Measurements from ENCODE around the gene C2CD3. TPM values are rescaled to one million over a fixed set of nuclear protein-coding genes. Genes with fewer than 3 reads are reported as not detected.

C2CD3 gene
- total RNA-seq, 1 donor from 2014 or later: 23.8 TPM

- TF ChIP-seq POLR2A (IDR thresholded peaks at IDR 0.05) (no peak), POLR2AphosphoS5 (IDR thresholded peaks at IDR 0.05; ENCODE audit: insufficient read depth in 1 of 2, low read depth in 1 of 2) (no peak), CTCF (IDR thresholded peaks at IDR 0.05) (no peak)
- no peak overlapping the region for H3K4me3 ChIP-seq
- H3K27ac ChIP-seq: no peak overlapping the region
- H3K4me1 ChIP-seq: no peaks in the 10 kb centered on the region
- no peak for DNase-seq (ENCODE audit: extremely low spot score in 2 of 2)
- no peaks in the 10 kb centered on the region for H3K36me3 ChIP-seq
- H3K27me3 ChIP-seq: no peaks in the 10 kb centered on the region
- intact Hi-C loops (cut with DNase I): no loop called here
- no peaks in the 10 kb centered on the region for H3K9me3 ChIP-seq
Observed at GRCh38 chr11:73996161-73996747, 174.5 kb downstream of the C2CD3 start.

- H3K4me1 ChIP-seq: no peaks in the 10 kb centered on the region
- no peaks in the 10 kb centered on the region for H3K9me3 ChIP-seq
- DNase-seq (ENCODE audit: extremely low spot score in 2 of 2): no peak
- no peak overlapping the region for H3K4me3 ChIP-seq
- TF ChIP-seq CTCF (IDR thresholded peaks at IDR 0.05) (no peak), POLR2A (IDR thresholded peaks at IDR 0.05) (no peak), POLR2AphosphoS5 (IDR thresholded peaks at IDR 0.05; ENCODE audit: insufficient read depth in 1 of 2, low read depth in 1 of 2) (no peak)
- intact Hi-C loops (cut with DNase I): no loop called here
- no peaks in the 10 kb centered on the region for H3K27me3 ChIP-seq
- no peak overlapping the region for H3K27ac ChIP-seq
- H3K36me3 ChIP-seq: no peaks in the 10 kb centered on the region
Observed at GRCh38 chr11:73995731-73996130, 175.1 kb downstream of the C2CD3 start.

DNA sequence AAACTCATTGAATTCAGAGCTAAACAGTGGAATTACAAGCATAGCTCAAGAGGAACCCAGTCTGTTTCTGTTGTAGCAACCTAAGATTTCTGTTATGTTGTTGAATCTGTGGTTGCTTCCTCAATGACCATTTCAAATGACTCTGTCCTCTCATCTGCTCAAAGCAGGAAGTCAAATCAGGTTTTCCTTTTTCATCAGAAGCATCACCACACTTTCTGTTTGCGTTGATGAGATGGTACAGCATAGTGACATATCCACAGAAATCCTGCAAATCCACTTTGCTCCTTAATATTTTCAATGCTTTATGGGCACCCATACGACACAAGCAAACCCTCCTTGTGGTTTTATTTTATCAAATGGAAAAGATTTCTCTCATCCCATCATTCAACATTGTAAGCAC is 175.6 kb downstream of the C2CD3 start:
- Histone ChIP-seq H3K9me3 (no peaks in the 10 kb centered on the region), H3K4me3 (no peak overlapping the region), H3K4me1 (no peaks in the 10 kb centered on the region), H3K27me3 (no peaks in the 10 kb centered on the region), H3K36me3 (no peaks in the 10 kb centered on the region), H3K27ac (no peak overlapping the region)
- DNase-seq (ENCODE audit: extremely low spot score in 2 of 2): no peak
- intact Hi-C loops (cut with DNase I): no loop called here
- TF ChIP-seq CTCF (IDR thresholded peaks at IDR 0.05) (no peak), POLR2AphosphoS5 (IDR thresholded peaks at IDR 0.05; ENCODE audit: insufficient read depth in 1 of 2, low read depth in 1 of 2) (no peak), POLR2A (IDR thresholded peaks at IDR 0.05) (no peak)

DNA sequence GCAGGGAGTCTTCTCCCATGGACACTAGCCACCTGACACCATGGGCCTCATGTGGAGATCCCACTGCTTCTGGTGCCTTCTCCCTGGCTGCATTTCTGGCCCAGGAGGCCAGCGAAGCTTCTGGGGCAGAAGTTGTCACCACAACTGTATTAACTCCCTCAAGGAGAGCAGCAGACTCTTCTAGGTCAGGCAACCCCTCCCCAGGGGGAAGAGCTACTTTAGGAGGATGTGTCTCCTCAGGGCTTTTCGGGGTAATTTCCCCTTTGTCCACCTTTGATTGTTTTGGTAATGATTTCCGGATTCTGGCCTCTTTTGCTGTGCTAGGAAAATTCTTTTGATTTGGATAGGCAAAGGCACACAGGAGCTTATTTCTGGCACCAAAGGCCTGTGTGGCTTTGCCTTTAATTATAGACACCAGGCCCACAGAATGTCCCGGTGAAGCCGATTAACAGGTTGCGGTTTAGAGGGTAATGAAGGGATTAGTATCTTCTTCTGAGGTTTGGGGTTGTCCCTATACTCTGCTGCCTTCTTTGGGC is 179.3 kb downstream of the C2CD3 start:
- TF ChIP-seq POLR2A (IDR thresholded peaks at IDR 0.05) (no peak), CTCF (IDR thresholded peaks at IDR 0.05) (no peak), POLR2AphosphoS5 (IDR thresholded peaks at IDR 0.05; ENCODE audit: insufficient read depth in 1 of 2, low read depth in 1 of 2) (no peak)
- intact Hi-C loops (cut with DNase I): no loop called here
- no peak for DNase-seq (ENCODE audit: extremely low spot score in 2 of 2)
- Histone ChIP-seq H3K27me3 (no peaks in the 10 kb centered on the region), H3K4me1 (no peaks in the 10 kb centered on the region), H3K27ac (no peak overlapping the region), H3K36me3 (no peaks in the 10 kb centered on the region), H3K9me3 (no peaks in the 10 kb centered on the region), H3K4me3 (no peak overlapping the region)

- TF ChIP-seq POLR2A (IDR thresholded peaks at IDR 0.05): no peak
- TF ChIP-seq CTCF (IDR thresholded peaks at IDR 0.05): no peak
- no peak for TF ChIP-seq POLR2AphosphoS5 (IDR thresholded peaks at IDR 0.05; ENCODE audit: insufficient read depth in 1 of 2, low read depth in 1 of 2)
- no peak for DNase-seq (ENCODE audit: extremely low spot score in 2 of 2)
Observed at GRCh38 chr11:73990730-73991129, 180.1 kb downstream of the C2CD3 start.

More at GRCh38 chr11:73990730-73991129, 180.1 kb downstream of the C2CD3 start:
- H3K27ac ChIP-seq: no peak overlapping the region
- no peak overlapping the region for H3K4me3 ChIP-seq
- no peaks in the 10 kb centered on the region for H3K36me3 ChIP-seq
- intact Hi-C loops (cut with DNase I): no loop called here
- H3K4me1 ChIP-seq: no peaks in the 10 kb centered on the region
- no peaks in the 10 kb centered on the region for H3K9me3 ChIP-seq
- H3K27me3 ChIP-seq: no peaks in the 10 kb centered on the region
